A673 (cell line): ENCODE measurements around the gene TLE1. TPM values are rescaled to one million over a fixed set of nuclear protein-coding genes. Genes with fewer than 3 reads are reported as not detected.

Source experiments
- BruUV-seq: library from RNA; stranded (reverse); fragments of 400-500 nt; replicated peaks from 2 replicates; lab custom pipeline; 2021; lab: Mats Ljungman, UMichigan
- CTCF ChIA-PET: fragments of 300-600 bp; sonication (Branson Sonifier 250); formaldehyde crosslinking; loops from one replicate; lab custom pipeline; 2022; ENCODE audit warnings: antibody characterized with exemption; lab: Charles Lee
- POLR2A ChIA-PET: fragments of 300-600 bp; sonication (Branson Sonifier 250); formaldehyde crosslinking; loops from one replicate; lab custom pipeline; 2022; ENCODE audit warnings: antibody characterized with exemption; ENCODE audit not compliant: low non-redundant PET; lab: Charles Lee
- DNase-seq: peaks from one replicate; pipeline ENCODE4 v3.0.0-alpha.2; 2015; ENCODE audit warnings: low spot score
- H3K27ac ChIP-seq: fragments of 200-600 bp; sonication (generic); 2 replicates; pipeline ENCODE4 v1.5.1; 2016; ENCODE audit warnings: mixed run types, low read depth, mild to moderate bottlenecking, mixed read lengths, antibody characterized with exemption, low read length; ENCODE audit not compliant: poor library complexity, severe bottlenecking
- H3K27me3 ChIP-seq: fragments of 200-600 bp; sonication (generic); replicated peaks from 2 replicates; pipeline ENCODE4 v1.6.1; 2017; ENCODE audit warnings: mixed run types, low read depth, mild to moderate bottlenecking, mixed read lengths, antibody characterized with exemption, low read length; ENCODE audit not compliant: insufficient read depth, poor library complexity
- H3K36me3 ChIP-seq: fragments of 200-600 bp; sonication (generic); 2 replicates; pipeline ENCODE4 v1.6.1; 2016; ENCODE audit warnings: mixed run types, mild to moderate bottlenecking, mixed read lengths, antibody characterized with exemption, low read length; ENCODE audit not compliant: insufficient read depth, poor library complexity, severe bottlenecking
- H3K4me1 ChIP-seq: fragments of 200-600 bp; sonication (generic); 2 replicates; pipeline ENCODE4 v1.6.1; 2017; ENCODE audit warnings: mixed run types, mild to moderate bottlenecking, mixed read lengths, antibody characterized with exemption, low read length; ENCODE audit not compliant: insufficient read depth, poor library complexity, severe bottlenecking
- H3K4me3 ChIP-seq: fragments of 200-600 bp; sonication (generic); 2 replicates; pipeline ENCODE4 v1.5.1; 2016; ENCODE audit warnings: low read depth, mixed run types, mild to moderate bottlenecking, mixed read lengths, low read length; ENCODE audit not compliant: poor library complexity, severe bottlenecking
- H3K9me3 ChIP-seq: fragments of 200-600 bp; sonication (generic); 2 replicates; pipeline ENCODE4 v1.6.1; 2016; ENCODE audit warnings: mixed run types, low read depth, mild to moderate bottlenecking, mixed read lengths, antibody characterized with exemption, low read length; ENCODE audit not compliant: poor library complexity, severe bottlenecking
- CTCF ChIP-seq: fragments of 300-800, 200-600 bp; sonication (generic); conservative IDR thresholded peaks from 2 replicates; pipeline ENCODE4 v1.5.1; 2017; ENCODE audit warnings: low read depth, mild to moderate bottlenecking, antibody characterized with exemption, low read length, moderate library complexity, mixed read lengths
- EZH2 ChIP-seq: fragments of 200-600 bp; sonication (generic); IDR thresholded peaks from 2 replicates; pipeline ENCODE4 v1.6.1; 2017; ENCODE audit warnings: borderline replicate concordance, low read depth, mild to moderate bottlenecking, mixed read lengths, antibody characterized with exemption, low read length; ENCODE audit not compliant: poor library complexity, severe bottlenecking
- intact Hi-C: fragments of 100-400 bp; cut with micrococcal nuclease; formaldehyde crosslinking; loops from one replicate; pipeline ENCODE4 v1.10.0; 2022; ENCODE audit not compliant: unreplicated experiment
- total RNA-seq: library from RNA; stranded (reverse); gene quantifications from 2 replicates; pipeline ENCODE4 v1.2.3, GENCODE V29; 2021

The TLE1 gene
- total RNA-seq, 1 experiment from 2014 or later: 2.2 TPM

- CTCF ChIA-PET: no interaction called here
- H3K4me3 ChIP-seq: no peak overlapping the region
- TF ChIP-seq CTCF (no peak), EZH2 (no peak)
- no TSS peak for BruUV-seq
- H3K27me3 ChIP-seq: no peaks in the 10 kb centered on the region
- H3K36me3 ChIP-seq: no peaks in the 10 kb centered on the region
- intact Hi-C loops: no loop called here
- no peaks in the 10 kb centered on the region for H3K4me1 ChIP-seq
- POLR2A ChIA-PET: no interaction called here
- no peak overlapping the region for H3K27ac ChIP-seq
- H3K9me3 ChIP-seq: no peaks in the 10 kb centered on the region
- no peak for DNase-seq
Observed at GRCh38 chr9:81637276-81637675, 52.1 kb downstream of the TLE1 start.

GRCh38 chr9:81636255-81636599 lies 53.1 kb downstream of the TLE1 start:
- ChIA-PET POLR2A (no interaction called here), CTCF (no interaction called here)
- H3K27me3 ChIP-seq: no peaks in the 10 kb centered on the region
- no peak for TF ChIP-seq CTCF
- TF ChIP-seq EZH2: no peak
- no peaks in the 10 kb centered on the region for H3K36me3 ChIP-seq
- intact Hi-C loops: no loop called here
- H3K4me3 ChIP-seq: no peak overlapping the region
- H3K4me1 ChIP-seq: no peaks in the 10 kb centered on the region
- no peaks in the 10 kb centered on the region for H3K9me3 ChIP-seq
- H3K27ac ChIP-seq: no peak overlapping the region
- no peak for DNase-seq
- no TSS peak for BruUV-seq

- Histone ChIP-seq H3K27ac (no peak overlapping the region), H3K9me3 (no peaks in the 10 kb centered on the region), H3K4me3 (no peak overlapping the region), H3K4me1 (no peaks in the 10 kb centered on the region), H3K36me3 (no peaks in the 10 kb centered on the region), H3K27me3 (no peaks in the 10 kb centered on the region)
- CTCF ChIA-PET: no interaction called here
- TF ChIP-seq CTCF (no peak), EZH2 (no peak)
- intact Hi-C loops: no loop called here
- POLR2A ChIA-PET: no interaction called here
- no TSS peak for BruUV-seq
- DNase-seq: no peak
Observed at GRCh38 chr9:81635521-81636254, 53.7 kb downstream of the TLE1 start.
